Ascending aorta (tissue), 2 donors: ENCODE measurements around the gene RALGDS. TPM values are rescaled to one million over a fixed set of nuclear protein-coding genes. Genes with fewer than 3 reads are reported as not detected.
A peak's percentile ranks its signal among the peaks of the same experiment; 100 is the strongest.

Experiments
- DNase-seq, 2 donors: peaks; one replicate each; pipeline ENCODE4 v3.0.0-alpha.2; 2019; ENCODE audit warnings: low spot score in 2 of 2
- H3K27ac ChIP-seq, 2 donors: fragments of 200-600 bp; sonication (generic); one replicate each; pipeline ENCODE4 v1.5.1; 2016 to 2017; ENCODE audit warnings: mild to moderate bottlenecking in 1 of 2
- H3K27me3 ChIP-seq: fragments of 200-600 bp; sonication (generic); one replicate; pipeline ENCODE4 v1.5.1; 2017
- H3K36me3 ChIP-seq, 2 donors: fragments of 200-600 bp; sonication (generic); one replicate each; pipeline ENCODE4 v1.5.1; 2016
- H3K4me1 ChIP-seq, 2 donors: fragments of 200-600 bp; sonication (generic); one replicate each; pipeline ENCODE4 v1.5.1; 2016 to 2017; ENCODE audit warnings: mild to moderate bottlenecking in 1 of 2
- H3K4me3 ChIP-seq, 2 donors: fragments of 200-600 bp; sonication (generic); one replicate each; pipeline ENCODE4 v1.5.1; 2016 to 2017; ENCODE audit warnings: mild to moderate bottlenecking in 1 of 2
- H3K9me3 ChIP-seq, 2 donors: fragments of 200-600 bp; sonication (generic); one replicate each; pipeline ENCODE4 v1.5.1; 2016
- CTCF ChIP-seq, 3 experiments: fragments of 200-600 bp in 2 of 3; fragments of 450-650 bp in 1 of 3; sonication (generic) in 2 of 3; IDR thresholded peaks; one replicate each; pipeline ENCODE4 v1.5.1; 2016 to 2019; ENCODE audit warnings: antibody characterized with exemption in 3 of 3, mild to moderate bottlenecking in 1 of 3, moderate library complexity in 1 of 3
- intact Hi-C: fragments of 100-400 bp; cut with DNase I; formaldehyde crosslinking; loops from one replicate; pipeline ENCODE4 v1.15.1; 2023
- total RNA-seq: library from RNA; depleted of rRNA; stranded (reverse); fragments of >200 nt; gene quantifications from one replicate; pipeline ENCODE4 v1.1.0, GENCODE V29; 2016

RALGDS gene
- total RNA-seq, 1 donor from 2014 or later = 53.9 TPM

GRCh38 chr9:133049043-133049442 lies 72.0 kb downstream of the RALGDS start:
- H3K27me3 ChIP-seq = no peaks in the 10 kb centered on the region
- no peaks in the 10 kb centered on the region for H3K9me3 ChIP-seq
- TF ChIP-seq CTCF (IDR thresholded peaks at IDR 0.05) = no peak
- intact Hi-C loops = no loop called here
- DNase-seq = no peak
- no peak overlapping the region for H3K4me3 ChIP-seq
- no peak overlapping the region for H3K27ac ChIP-seq
- H3K36me3 ChIP-seq = peaks cover 71 to 86% of the 10 kb centered on the region in 2 donors
- H3K4me1 ChIP-seq = no peaks in the 10 kb centered on the region

GRCh38 chr9:133048595-133048994 lies 72.4 kb downstream of the RALGDS start:
- H3K27ac ChIP-seq = no peak overlapping the region
- H3K36me3 ChIP-seq = peaks cover 75 to 86% of the 10 kb centered on the region in 2 donors
- DNase-seq = no peak
- no peaks in the 10 kb centered on the region for H3K27me3 ChIP-seq
- H3K4me3 ChIP-seq = no peak overlapping the region
- no peaks in the 10 kb centered on the region for H3K9me3 ChIP-seq
- intact Hi-C loops = no loop called here
- peak in 1 of 3 experiments; percentile 6 for TF ChIP-seq CTCF (IDR thresholded peaks at IDR 0.05)
- H3K4me1 ChIP-seq = no peaks in the 10 kb centered on the region

Other genes with a start within 250 kb of the RALGDS start
- not detected for gene AK8, start 243.0 kb downstream of the RALGDS start, total RNA-seq
- 5.9 TPM for gene SPACA9, start 242.3 kb downstream of the RALGDS start, total RNA-seq
- gene TSC1, start 176.6 kb downstream of the RALGDS start, total RNA-seq = 39.8 TPM
- not detected for gene GFI1B, start 142.5 kb downstream of the RALGDS start, total RNA-seq
- 25.9 TPM for gene GTF3C5, start 90.2 kb downstream of the RALGDS start, total RNA-seq
- gene CEL, start 59.3 kb downstream of the RALGDS start, total RNA-seq = not detected
- 13.4 TPM for gene GBGT1, start 42.7 kb upstream of the RALGDS start, total RNA-seq
- not detected for gene OBP2B, start 88.0 kb upstream of the RALGDS start, total RNA-seq
- 4.8 TPM for gene ABO, start 154.0 kb upstream of the RALGDS start, total RNA-seq
- 5.3 TPM for gene SURF6, start 214.9 kb upstream of the RALGDS start, total RNA-seq
- gene MED22, start 226.9 kb upstream of the RALGDS start, total RNA-seq = 52.2 TPM
- gene RPL7A, start 227.0 kb upstream of the RALGDS start, total RNA-seq = 1,203 TPM
- gene SURF1, start 235.2 kb upstream of the RALGDS start, total RNA-seq = 19.9 TPM
- 4.4 TPM for gene SURF2, start 235.3 kb upstream of the RALGDS start, total RNA-seq